Neural progenitor cell (in vitro differentiated cells): ENCODE results near the gene NSD1.

ENCODE experiments used
- EZH2 ChIP-seq: fragments of 200-600 bp; sonication (generic); IDR thresholded peaks from 2 replicates; pipeline ENCODE4 v1.6.1; 2017; ENCODE audit warnings: antibody characterized with exemption, mild to moderate bottlenecking, moderate library complexity
- EZH2phosphoT487 ChIP-seq: fragments of 200-600 bp; sonication (generic); IDR thresholded peaks from 2 replicates; pipeline ENCODE4 v1.6.1; 2017; ENCODE audit warnings: antibody characterized with exemption
- TF ChIP-seq, protein P1 (sequence below): fragments of 200-600 bp; sonication (generic); IDR thresholded peaks from 2 replicates; pipeline ENCODE4 v1.5.1; 2017; ENCODE audit warnings: antibody characterized with exemption, mild to moderate bottlenecking

DNA sequence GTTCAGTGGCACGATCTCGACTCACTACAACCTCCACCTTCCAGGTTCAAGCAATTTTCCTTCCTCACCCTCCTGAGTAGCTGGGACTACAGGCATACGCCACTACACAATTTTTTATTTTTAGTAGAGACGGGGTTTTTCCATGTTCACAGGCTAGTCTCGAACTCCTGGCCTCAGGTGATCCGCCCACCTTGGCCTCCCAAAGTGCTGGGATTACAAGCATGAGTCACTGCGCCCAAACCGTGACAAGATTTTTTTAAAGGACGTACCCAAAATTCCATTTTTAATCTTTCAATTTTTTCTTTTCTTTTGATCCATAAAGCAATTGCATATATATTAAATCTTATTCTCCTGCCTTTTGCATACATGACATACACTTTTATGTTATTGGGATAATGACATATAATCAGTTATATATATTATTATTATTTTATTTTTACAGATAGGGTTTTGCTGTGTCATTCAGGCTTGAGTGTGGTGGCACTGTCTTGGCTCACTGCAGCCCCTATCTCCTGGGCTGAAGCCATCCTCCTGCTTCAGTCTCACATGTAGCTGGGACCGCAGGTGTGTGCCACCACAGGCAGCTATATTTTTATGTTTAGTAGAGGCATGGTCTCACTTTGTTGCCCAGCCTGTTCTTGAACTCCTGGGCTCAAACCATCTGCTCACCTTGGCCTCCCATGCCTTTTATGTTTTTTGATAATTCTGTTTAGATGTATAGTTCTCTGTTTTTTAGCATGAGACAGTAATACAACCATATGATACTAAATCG is 98.1 kb downstream of the NSD1 start:
- TF ChIP-seq, protein P1, sequence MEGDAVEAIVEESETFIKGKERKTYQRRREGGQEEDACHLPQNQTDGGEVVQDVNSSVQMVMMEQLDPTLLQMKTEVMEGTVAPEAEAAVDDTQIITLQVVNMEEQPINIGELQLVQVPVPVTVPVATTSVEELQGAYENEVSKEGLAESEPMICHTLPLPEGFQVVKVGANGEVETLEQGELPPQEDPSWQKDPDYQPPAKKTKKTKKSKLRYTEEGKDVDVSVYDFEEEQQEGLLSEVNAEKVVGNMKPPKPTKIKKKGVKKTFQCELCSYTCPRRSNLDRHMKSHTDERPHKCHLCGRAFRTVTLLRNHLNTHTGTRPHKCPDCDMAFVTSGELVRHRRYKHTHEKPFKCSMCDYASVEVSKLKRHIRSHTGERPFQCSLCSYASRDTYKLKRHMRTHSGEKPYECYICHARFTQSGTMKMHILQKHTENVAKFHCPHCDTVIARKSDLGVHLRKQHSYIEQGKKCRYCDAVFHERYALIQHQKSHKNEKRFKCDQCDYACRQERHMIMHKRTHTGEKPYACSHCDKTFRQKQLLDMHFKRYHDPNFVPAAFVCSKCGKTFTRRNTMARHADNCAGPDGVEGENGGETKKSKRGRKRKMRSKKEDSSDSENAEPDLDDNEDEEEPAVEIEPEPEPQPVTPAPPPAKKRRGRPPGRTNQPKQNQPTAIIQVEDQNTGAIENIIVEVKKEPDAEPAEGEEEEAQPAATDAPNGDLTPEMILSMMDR, result no peak
- no peak for TF ChIP-seq EZH2
- no peak for TF ChIP-seq EZH2phosphoT487
